COLO668 (cell line): ENCODE measurements around the gene FADS1.

Experiments used
- DNase-seq: peaks from one replicate; lab custom pipeline; 2025; ENCODE audit not compliant: unreplicated experiment; lab: John Stamatoyannopoulos, UW

FADS1 gene

DNA sequence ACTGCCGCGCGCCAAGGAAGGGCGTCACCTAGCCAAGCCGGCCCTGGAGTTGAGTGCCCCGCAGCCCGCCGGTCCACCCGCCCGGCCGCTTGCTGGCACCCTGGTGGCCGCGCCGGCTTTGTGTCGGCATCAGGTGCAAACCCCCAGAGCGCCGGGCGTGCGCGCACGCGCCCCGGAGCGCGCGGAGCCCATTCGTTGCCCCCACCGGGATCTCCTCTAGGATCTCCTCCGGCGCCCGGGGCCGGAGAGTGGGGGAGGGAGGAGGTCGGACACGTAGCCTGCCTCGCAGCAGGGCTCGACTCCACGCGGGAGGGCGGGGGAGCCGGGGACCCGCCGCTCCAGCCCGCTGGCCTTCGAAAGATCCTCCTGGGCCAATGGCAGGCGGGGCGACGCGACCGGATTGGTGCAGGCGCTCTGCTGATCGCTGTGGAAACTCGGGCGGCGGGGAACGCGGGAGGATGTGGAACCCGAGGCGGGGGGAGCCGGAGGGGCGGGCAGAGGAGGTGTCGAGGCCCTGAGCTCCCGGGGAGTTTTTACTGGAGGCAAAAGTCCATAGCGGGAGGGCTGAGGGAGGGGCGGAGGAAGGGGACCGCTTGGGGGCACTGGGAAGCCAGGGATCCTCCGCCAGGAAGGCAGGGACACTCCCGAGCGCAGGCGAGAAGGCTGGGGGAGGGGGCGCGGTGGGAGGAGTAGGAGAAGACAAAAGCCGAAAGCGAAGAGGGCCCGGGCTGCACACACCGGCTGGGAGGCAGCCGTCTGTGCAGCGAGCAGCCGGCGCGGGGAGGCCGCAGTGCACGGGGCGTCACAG lies 11.0 kb upstream of the FADS1 start, which contains the start of gene FADS2:
TSS of gene FADS2 (plus strand) at position 730 of the 808 bp plus-strand sequence. CDS start 91 bp downstream, outside the sequence.
- peak; percentile 86 for DNase-seq

GRCh38 chr11:61826930-61827570 lies 10.2 kb upstream of the FADS1 start:
- no peak for DNase-seq

GRCh38 chr11:61820174-61820573 lies 3.4 kb upstream of the FADS1 start:
- DNase-seq: no peak

GRCh38 chr11:61817471-61818202 lies 834 bp upstream of the FADS1 start:
- no peak for DNase-seq

DNA sequence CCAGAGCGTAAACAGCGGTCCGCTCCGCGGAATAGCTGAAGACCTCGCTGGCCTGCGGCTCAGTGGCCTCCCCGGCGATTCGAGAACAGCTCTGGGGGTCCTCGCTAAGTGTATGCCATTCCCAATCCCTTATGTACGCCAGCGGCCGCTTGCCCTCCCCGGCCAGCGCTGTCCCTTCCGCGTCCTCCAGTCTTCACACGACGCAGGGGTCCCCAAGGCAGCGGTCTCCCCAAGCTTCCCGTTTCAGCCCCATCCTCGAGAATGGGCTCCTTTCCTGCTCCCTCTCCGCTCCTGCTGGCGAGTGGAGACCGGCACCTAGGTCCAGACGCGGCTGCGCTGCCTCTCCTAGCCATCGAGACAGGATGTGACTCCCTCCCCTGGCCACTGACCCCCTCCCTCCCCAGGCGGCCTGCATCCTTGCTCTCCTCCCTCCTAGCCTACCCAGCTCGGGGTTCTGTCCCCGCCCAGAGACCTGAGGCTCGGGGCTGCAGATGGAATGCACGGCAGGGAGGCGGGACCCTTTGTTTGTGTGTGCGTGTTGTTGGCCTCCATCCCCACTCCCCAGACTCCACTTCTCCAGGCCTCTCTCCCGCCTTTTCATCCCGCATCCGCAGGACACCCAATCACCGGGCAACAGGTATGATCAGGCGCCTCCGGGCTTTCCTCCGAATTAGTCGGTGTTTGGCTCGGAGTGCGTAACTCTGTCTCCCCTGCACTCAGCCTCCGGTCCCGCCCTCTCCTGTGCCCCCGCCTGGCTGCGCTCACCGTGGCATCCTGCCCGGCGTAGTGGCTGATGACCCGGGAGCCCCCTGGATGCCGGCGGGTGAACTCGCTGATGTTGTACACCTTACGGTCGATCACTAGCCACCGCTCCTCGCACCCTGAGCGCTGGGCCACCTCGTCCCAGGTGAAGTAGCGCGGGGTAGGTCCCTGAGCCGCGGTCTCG lies 740 bp downstream of the FADS1 start:
- peak; percentile 78 for DNase-seq

DNA sequence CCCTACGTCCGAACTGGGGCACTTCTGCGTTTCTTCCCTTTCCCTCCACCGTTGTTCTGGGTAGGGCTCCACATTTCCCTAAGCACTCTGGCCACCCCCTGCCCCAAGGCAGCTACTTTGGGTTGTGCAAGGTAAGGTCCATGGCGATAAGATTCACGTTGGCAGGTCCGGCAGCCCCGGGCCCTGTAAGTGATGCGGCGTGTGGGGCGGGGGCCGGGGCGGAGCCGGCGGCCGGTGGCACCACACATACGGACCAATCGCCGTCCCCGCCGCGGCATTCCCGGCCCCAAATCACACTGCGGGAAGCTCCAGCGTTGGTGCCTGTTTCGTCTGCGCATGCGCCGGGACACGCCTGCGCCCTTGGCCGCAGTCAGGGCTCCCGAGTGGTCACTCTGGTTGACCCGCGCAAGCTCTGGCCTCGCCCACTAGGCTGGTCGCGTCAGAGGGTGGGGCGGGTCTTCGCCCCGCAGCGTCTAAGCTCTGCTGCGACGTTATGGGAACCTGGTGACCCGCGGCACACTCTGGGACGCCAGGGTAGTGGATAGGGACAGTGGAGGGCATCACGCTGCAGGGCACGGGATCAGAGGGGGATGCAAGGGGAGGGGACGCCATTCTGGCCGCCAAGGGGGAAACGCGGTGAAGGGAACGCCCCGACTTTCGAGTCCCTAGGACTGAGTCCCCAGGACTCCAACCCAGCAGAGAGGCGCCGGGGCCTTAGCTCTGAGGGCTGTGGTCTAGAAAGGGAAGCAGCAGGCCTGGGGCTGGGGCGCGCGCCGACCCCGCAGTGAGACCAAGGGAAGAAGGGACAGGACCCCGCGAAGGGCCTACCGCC lies 1.6 kb downstream of the FADS1 start:
- peak; percentile 87 for DNase-seq

- DNase-seq: peak; percentile 20
Measured at GRCh38 chr11:61814247-61814957, 2.4 kb downstream of the FADS1 start.

GRCh38 chr11:61812736-61813411 lies 3.9 kb downstream of the FADS1 start:
- no peak for DNase-seq

DNA sequence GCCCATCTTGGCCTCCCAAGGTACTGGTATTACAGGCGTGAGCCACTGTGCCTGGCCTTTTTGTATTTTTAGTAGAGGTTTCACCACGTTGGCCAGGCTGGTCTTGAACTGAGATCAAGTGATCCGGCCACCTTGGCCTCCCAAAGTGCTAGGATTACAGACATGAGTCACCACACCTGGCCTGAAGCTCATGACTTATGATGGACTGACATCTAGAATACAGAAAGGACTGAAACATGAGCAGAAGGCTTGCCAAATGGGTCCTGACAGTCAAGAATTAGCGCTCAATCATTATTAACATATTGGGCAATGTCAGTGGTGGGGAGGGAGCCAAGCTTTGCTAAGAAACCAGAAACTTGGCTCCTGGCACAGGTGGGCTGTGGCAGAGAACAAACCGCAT lies 5.0 kb downstream of the FADS1 start:
- DNase-seq: no peak

GRCh38 chr11:61810671-61811175 lies 6.1 kb downstream of the FADS1 start:
- no peak for DNase-seq

DNA sequence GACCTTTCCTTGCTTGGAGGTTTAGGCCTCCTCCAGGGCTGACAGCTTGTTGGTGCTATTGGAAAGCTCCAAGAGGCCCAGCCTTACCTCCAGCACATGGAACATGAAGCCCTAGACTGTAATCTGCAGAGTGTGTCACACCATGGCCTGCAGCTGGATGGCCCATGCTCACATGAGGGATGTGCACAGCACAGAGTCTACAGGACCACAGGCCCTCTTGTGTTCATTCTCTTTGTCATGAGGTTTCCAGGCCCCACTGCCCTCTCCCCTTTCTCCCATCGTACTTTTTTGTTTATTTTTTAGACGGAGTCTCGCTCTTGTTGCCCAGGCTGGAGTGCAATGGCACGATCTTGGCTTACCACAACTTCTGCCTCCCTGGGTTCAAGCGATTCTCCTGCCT lies 10.0 kb downstream of the FADS1 start:
- no peak for DNase-seq

GRCh38 chr11:61805146-61805545 lies 11.7 kb downstream of the FADS1 start:
- DNase-seq: no peak

DNA sequence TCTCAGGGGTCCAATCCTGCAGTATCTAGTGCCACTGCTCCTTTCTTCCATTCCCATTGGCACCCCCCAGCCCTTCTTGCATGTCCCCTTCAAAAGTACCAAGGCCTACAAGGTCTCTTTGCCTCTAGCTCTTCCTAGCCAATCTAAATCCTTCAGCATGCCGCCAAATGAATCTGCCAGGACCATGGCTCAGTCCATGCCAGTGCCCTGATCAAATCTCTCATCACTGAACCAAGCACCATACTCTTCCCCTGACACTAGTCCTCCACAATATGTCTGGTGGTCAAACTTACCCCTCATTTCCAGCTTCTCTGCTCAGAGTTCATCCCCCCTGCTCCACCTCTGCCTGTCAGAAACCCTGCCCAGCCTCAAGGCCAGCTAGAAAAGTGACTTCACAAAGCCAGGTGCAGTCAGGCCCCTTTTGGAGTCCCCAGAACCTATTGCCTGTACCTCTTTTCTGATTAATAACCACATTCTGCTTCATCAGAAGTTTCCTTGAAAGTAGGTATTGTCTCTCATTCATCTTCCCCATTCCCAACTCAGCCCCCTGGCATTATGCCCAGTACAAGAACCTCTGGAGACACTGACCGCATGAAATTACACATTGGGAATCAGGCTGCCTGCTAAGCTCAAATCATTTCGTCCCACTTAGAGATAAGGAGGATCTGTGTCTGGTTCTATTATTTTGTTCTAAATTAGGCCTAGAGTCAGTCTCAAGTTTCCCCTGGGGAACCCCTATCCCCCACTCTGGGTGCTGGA lies 12.7 kb downstream of the FADS1 start:
- DNase-seq: no peak

DNA sequence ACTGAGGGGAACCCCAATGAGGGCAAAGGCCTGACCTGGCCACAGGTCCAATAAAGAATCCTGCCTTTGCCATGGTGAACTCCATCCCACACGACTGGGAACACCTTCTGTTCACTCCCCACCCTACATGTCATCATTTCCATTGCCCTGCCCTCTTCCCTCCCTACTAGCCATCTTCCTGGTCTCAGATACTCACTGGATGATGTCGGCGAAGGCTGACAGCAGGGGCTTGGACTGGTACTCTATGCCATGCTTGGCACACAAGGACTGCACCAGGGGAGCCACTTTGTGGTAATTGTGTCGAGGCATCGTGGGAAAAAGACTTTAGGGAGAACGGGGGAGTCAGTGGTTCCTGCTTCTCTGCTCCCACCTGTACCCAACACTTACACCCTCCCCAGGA lies 14.2 kb downstream of the FADS1 start:
- DNase-seq: no peak

DNA sequence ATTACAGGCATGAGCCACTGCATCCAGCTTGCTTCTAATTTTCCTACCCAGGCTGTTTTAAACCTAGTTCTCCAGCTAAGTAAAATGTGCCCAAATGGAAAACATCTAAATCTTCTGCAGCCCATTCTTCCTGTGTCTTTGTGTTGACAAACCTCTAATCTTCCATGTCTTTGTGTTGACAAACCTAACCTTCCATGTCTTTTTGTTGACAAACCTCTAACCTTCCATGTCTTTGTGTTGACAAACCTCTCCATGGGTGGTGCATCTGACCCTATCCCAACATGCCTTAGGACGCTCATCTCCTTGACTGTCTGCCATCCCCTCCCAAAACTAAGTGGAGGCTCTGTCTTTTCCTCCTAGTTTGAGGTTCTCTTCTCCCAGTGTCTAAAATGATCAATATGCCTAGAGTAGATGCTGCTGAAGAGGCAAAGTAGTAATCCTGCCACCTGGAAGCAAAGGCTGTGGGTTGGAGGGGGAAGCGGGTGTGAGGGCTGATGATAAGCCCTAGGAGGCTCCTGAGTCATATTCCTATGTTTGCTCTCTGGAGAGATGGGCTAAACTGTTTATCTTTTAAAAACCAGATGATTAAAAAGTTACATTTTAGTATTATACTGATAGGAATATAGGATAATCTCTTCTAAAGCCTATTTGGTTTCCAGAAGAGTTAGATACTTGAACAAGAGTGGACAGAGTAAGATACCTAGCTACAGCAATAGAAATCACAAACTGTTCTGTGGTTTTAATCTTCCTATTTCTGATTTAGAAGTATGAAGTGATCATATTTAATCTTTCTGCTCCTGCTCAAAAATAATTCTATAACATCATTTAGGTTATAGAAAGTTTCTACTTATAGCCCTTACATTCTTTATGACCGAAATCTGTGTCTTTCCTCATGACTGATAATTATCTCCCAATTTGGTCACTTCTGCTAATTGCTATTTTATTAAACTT lies 16.2 kb downstream of the FADS1 start:
- DNase-seq: no peak

GRCh38 chr11:61799665-61800284 lies 17.0 kb downstream of the FADS1 start:
- DNase-seq: no peak
